GM21528 (cell line): ENCODE measurements around the gene ZNF583.

Source experiments
- ATAC-seq: cut with Tn5 transposase; IDR thresholded peaks from one replicate; pipeline ENCODE4 v1.9.1; 2021; ENCODE audit warnings: mild to moderate bottlenecking, moderate library complexity; ENCODE audit not compliant: unreplicated experiment, low FRiP score

The ZNF583 gene

DNA sequence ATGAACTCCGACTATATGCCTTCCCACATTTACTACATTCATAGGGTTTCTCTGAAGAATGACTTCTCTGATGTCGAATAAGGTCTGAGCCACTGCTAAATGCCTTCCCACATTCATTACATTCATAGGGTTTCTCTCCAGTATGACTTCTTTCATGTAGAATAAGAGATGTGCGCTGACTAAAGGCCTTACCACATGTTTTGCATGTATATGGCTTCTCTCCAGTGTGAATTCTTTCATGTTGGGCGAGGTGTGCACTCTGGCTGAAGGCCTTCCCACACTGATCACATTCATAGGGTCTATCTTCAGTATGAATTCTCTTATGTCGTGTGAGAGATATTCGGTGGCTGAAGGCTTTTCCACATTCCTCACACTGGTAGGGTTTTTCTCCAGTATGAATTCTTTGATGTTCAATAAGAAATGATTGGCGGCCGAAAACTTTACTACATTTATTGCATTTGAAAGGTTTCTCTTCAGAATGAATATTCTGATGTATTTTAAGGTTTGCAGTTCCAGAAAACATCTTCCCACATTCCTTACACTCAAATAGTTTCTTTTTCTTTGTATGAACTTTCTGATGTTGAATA, 37.2 kb downstream of the ZNF583 start:
- ATAC-seq, result no peak

DNA sequence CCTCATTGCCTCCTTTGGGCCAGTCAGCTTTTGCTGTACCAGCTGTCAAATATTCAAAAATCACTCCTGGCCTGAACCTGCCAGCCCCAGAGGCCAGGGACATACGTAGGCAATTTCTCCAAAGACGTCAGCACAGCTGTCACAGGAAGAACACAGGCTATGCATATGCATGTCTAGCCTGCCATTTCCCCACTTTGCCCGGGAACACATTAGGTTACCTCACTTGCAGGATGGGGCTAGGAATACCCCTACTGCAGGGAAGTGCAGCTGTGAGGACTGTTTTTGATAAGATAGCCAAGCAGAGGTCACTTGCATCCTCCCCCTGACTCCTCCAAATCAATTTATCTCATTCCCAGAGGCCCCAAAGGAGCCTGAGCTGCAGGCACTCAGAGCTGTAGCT, 70.2 kb downstream of the ZNF583 start:
- ATAC-seq, result no peak

DNA sequence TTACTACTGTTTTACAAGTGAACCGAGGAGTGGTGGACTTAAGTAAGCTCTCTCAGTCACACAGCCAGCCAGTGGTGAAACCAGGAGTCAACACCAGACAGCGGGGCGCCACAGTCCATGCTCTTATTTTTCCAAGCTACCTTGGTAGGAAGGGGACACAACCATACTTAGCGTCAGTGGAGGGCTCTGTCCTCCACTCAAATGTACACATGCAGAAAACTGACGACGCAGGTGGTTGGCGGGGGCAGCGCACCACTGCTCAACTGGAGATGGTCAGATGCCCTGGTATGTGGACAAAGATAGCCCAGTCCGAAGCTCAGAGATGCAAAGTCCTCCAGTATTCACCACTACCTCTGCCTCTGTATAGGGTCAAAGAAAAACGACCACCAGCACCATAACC, 72.0 kb downstream of the ZNF583 start:
- ATAC-seq, result no peak
